Upper lobe of left lung (tissue), 6 donors: ENCODE measurements around the gene STOML1. TPM values are rescaled to one million over a fixed set of nuclear protein-coding genes. Genes with fewer than 3 reads are reported as not detected.

Source experiments
- ATAC-seq, 2 donors: fragments of 200-7000 bp; cut with Tn5 transposase; one replicate each; pipeline ENCODE4 v1.9.1; 2022; ENCODE audit warnings: mild to moderate bottlenecking in 2 of 2, moderate library complexity in 2 of 2; ENCODE audit not compliant: low FRiP score in 2 of 2
- DNase-seq, 2 donors: peaks; one replicate each; pipeline ENCODE4 v3.0.0-alpha.2; 2019 to 2020
- H3K27ac ChIP-seq, 4 donors: fragments of 200-600 bp; sonication (generic); one replicate each; pipeline ENCODE4 v1.5.1; 2016 to 2019
- H3K27me3 ChIP-seq, 4 donors: fragments of 200-600 bp; sonication (generic); one replicate each; pipeline ENCODE4 v1.5.1; 2017 to 2019
- H3K36me3 ChIP-seq, 4 donors: fragments of 200-600 bp; sonication (generic); one replicate each; pipeline ENCODE4 v1.5.1; 2016 to 2019
- H3K4me1 ChIP-seq, 4 donors: fragments of 200-600 bp; sonication (generic); one replicate each; pipeline ENCODE4 v1.5.1; 2018 to 2019
- H3K4me3 ChIP-seq, 4 donors: fragments of 200-600 bp; sonication (generic); one replicate each; pipeline ENCODE4 v1.5.1; 2017 to 2019; ENCODE audit warnings: mild to moderate bottlenecking in 2 of 4, moderate library complexity in 1 of 4
- H3K9me3 ChIP-seq, 4 donors: fragments of 200-600 bp; sonication (generic); one replicate each; pipeline ENCODE4 v1.5.1; 2018 to 2019
- CTCF ChIP-seq, 6 experiments: fragments of 450-650 bp in 4 of 6; fragments of 200-600 bp in 2 of 6; sonication (generic) in 2 of 6; IDR thresholded peaks; one replicate each; pipeline ENCODE4 v1.5.1; 2016 to 2019; ENCODE audit warnings: antibody characterized with exemption in 6 of 6
- EP300 ChIP-seq, 4 donors: sonication (generic); formaldehyde crosslinking; IDR thresholded peaks; one replicate each; pipeline ENCODE4 v1.5.1; 2017; ENCODE audit warnings: antibody characterized with exemption in 4 of 4, control low read depth in 2 of 4
- POLR2A ChIP-seq, 4 donors: fragments of 450-650 bp; IDR thresholded peaks; one replicate each; pipeline ENCODE4 v1.5.1; 2016 to 2017; ENCODE audit warnings: antibody characterized with exemption in 4 of 4, mild to moderate bottlenecking in 2 of 4
- POLR2AphosphoS5 ChIP-seq, 2 donors: sonication (generic); formaldehyde crosslinking; IDR thresholded peaks; one replicate each; pipeline ENCODE4 v1.5.1; 2017; ENCODE audit warnings: antibody characterized with exemption in 2 of 2
- WGBS, 2 donors: methylation state at CpG; one replicate each; pipeline ENCODE4 v1.1.5; 2017 to 2018; 5-methylcytosine and 5-hydroxymethylcytosine counted together
- total RNA-seq, 6 donors: library from RNA; depleted of rRNA in 4 of 6; stranded (reverse); fragments of >200 nt in 4 of 6; gene quantifications; one replicate each; pipeline versions ENCODE4 v1.1.0 to v1.2.1, GENCODE V29; 2016 to 2021
- donor health status: DM: no; HTN: no; CAD: no; lungs with moderate emphysema.
- donor health status: DM: no; HTN: yes; CAD: no; lungs with severe emphysema.

The STOML1 gene
- total RNA-seq, 6 donors from 2014 or later: 12.2 to 23.3 (median 18.3) TPM

- Histone ChIP-seq H3K4me1 (peaks cover 7 to 32% (median 28%) of the 10 kb centered on the region in 4 donors), H3K9me3 (no peaks in the 10 kb centered on the region), H3K27me3 (peaks cover 0 to 2% (median 0%) of the 10 kb centered on the region in 4 donors), H3K4me3 (no peak overlapping the region), H3K36me3 (no peaks in the 10 kb centered on the region), H3K27ac (no peak overlapping the region)
- DNase-seq (no peak), ATAC-seq (peak in 1 of 2 donors; percentile 20)
- no peak for TF ChIP-seq POLR2A (IDR thresholded peaks at IDR 0.05)
- no peak for TF ChIP-seq POLR2AphosphoS5 (IDR thresholded peaks at IDR 0.05)
- WGBS, 2 donors: 58 to 70% methylated on average over 6 of the region's 6 CpGs
These were observed 59.5 kb downstream of the STOML1 start for GRCh38 chr15:73932381-73933191.

- H3K27me3 ChIP-seq: peaks cover 0 to 3% (median 1%) of the 10 kb centered on the region in 4 donors
- TF ChIP-seq EP300 (IDR thresholded peaks at IDR 0.05): no peak
- no peak for TF ChIP-seq POLR2A (IDR thresholded peaks at IDR 0.05)
- no peak for TF ChIP-seq POLR2AphosphoS5 (IDR thresholded peaks at IDR 0.05)
- no peak for TF ChIP-seq CTCF (IDR thresholded peaks at IDR 0.05)
- ATAC-seq (no peak), DNase-seq (no peak)
- no peaks in the 10 kb centered on the region for H3K36me3 ChIP-seq
- no peaks in the 10 kb centered on the region for H3K9me3 ChIP-seq
- WGBS, 2 donors: 55 to 61% methylated on average over 2 of the region's 2 CpGs
- no peak overlapping the region for H3K27ac ChIP-seq
- H3K4me1 ChIP-seq: peaks cover 16 to 37% (median 32%) of the 10 kb centered on the region in 4 donors
- no peak overlapping the region for H3K4me3 ChIP-seq
These were observed 60.7 kb downstream of the STOML1 start for GRCh38 chr15:73931441-73931840.

GRCh38 chr15:73930790-73931281 is 61.3 kb downstream of the STOML1 start:
- TF ChIP-seq EP300 (IDR thresholded peaks at IDR 0.05) (no peak), POLR2A (IDR thresholded peaks at IDR 0.05) (no peak), CTCF (IDR thresholded peaks at IDR 0.05) (no peak), POLR2AphosphoS5 (IDR thresholded peaks at IDR 0.05) (no peak)
- no peaks in the 10 kb centered on the region for H3K9me3 ChIP-seq
- ATAC-seq: no peak
- 84 to 89% methylated on average over 4 to 6 of the region's 7 CpGs for WGBS, 2 donors
- peaks cover 0 to 3% (median 1%) of the 10 kb centered on the region in 4 donors for H3K27me3 ChIP-seq
- DNase-seq: no peak
- peak overlapping the region in 1 of 4 donors; percentile 28 for H3K27ac ChIP-seq
- no peak overlapping the region for H3K4me3 ChIP-seq
- H3K4me1 ChIP-seq: peaks cover 21 to 37% (median 33%) of the 10 kb centered on the region in 4 donors
- H3K36me3 ChIP-seq: no peaks in the 10 kb centered on the region

GRCh38 chr15:73930371-73930770 is 61.7 kb downstream of the STOML1 start:
- 82 to 89% methylated on average over 7 to 8 of the region's 8 CpGs for WGBS, 2 donors
- no peaks in the 10 kb centered on the region for H3K36me3 ChIP-seq

More at GRCh38 chr15:73930371-73930770, 61.7 kb downstream of the STOML1 start:
- ATAC-seq (peak in 1 of 2 donors; percentile 80), DNase-seq (peak in 1 of 2 donors; percentile 73)
- Histone ChIP-seq H3K27ac (peak overlapping the region in 2 of 4 donors; percentile 7 to 28), H3K4me1 (peaks cover 25 to 37% (median 31%) of the 10 kb centered on the region in 4 donors), H3K9me3 (no peaks in the 10 kb centered on the region), H3K27me3 (peaks cover 0 to 3% (median 1%) of the 10 kb centered on the region in 4 donors), H3K4me3 (no peak overlapping the region)
- TF ChIP-seq POLR2AphosphoS5 (IDR thresholded peaks at IDR 0.05) (no peak), EP300 (IDR thresholded peaks at IDR 0.05) (no peak), CTCF (IDR thresholded peaks at IDR 0.05) (no peak), POLR2A (IDR thresholded peaks at IDR 0.05) (no peak)
